WERI-Rb-1 (cell line): Measurements from ENCODE around the gene ADPRHL1.
"Not testable (repeated sequence)": the region's sequence is repeated elsewhere in the genome, so short reads cannot be mapped to it uniquely, and the experiment has no call there.

Source experiments
- DNase-seq: peaks from one replicate; pipeline ENCODE4 v3.0.0-alpha.2; 2020
- H3K27ac ChIP-seq: fragments of 250-450 bp; sonication (Bioruptor Pico); 2 replicates; pipeline ENCODE4 v1.5.1; 2020; ENCODE audit warnings: mild to moderate bottlenecking, moderate library complexity
- H3K27me3 ChIP-seq: fragments of 250-450 bp; sonication (Bioruptor Pico); 2 replicates; pipeline ENCODE4 v1.5.1; 2021; ENCODE audit warnings: mild to moderate bottlenecking, low read depth, moderate library complexity; ENCODE audit not compliant: insufficient read depth, severe bottlenecking
- H3K36me3 ChIP-seq: fragments of 250-450 bp; sonication (Bioruptor Pico); 2 replicates; pipeline ENCODE4 v1.5.1; 2020; ENCODE audit warnings: mild to moderate bottlenecking, moderate library complexity
- H3K4me3 ChIP-seq: 2 replicates; pipeline ENCODE4 v1.5.1; 2011; ENCODE audit warnings: low read depth, mild to moderate bottlenecking, control low read depth, low read length
- H3K9me3 ChIP-seq: fragments of 250-450 bp; sonication (Bioruptor Pico); 2 replicates; pipeline ENCODE4 v1.5.1; 2021; ENCODE audit warnings: mild to moderate bottlenecking, moderate library complexity; ENCODE audit not compliant: severe bottlenecking
- TF ChIP-seq, protein P1 (sequence below): IDR thresholded peaks from 2 replicates; pipeline ENCODE4 v1.5.1; 2011; ENCODE audit warnings: low read depth, mild to moderate bottlenecking, control low read depth, inconsistent platforms, low read length

The ADPRHL1 gene

DNA sequence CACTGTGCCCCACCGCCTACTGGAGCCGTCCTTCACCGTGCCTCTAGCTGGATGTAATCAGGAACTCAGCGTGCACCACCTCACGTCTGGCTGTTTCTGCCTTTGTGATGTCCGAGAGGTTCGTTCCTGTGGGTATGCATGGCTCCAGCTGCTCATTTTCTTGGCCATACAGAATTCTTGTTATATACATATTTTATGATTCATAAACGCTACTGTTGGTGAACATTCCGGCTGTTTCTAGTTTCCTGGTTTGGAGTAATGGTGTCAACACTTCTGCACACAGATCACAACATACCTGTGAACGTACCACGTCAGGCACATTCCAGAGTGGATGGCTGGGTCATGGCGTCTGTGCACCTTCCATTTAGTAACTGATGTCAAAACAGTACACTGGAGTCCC is 22.6 kb upstream of the ADPRHL1 start:
- peaks cover 90% of the 10 kb centered on the region for H3K36me3 ChIP-seq
- no peak overlapping the region for H3K4me3 ChIP-seq
- no peaks in the 10 kb centered on the region for H3K9me3 ChIP-seq
- TF ChIP-seq, protein P1, sequence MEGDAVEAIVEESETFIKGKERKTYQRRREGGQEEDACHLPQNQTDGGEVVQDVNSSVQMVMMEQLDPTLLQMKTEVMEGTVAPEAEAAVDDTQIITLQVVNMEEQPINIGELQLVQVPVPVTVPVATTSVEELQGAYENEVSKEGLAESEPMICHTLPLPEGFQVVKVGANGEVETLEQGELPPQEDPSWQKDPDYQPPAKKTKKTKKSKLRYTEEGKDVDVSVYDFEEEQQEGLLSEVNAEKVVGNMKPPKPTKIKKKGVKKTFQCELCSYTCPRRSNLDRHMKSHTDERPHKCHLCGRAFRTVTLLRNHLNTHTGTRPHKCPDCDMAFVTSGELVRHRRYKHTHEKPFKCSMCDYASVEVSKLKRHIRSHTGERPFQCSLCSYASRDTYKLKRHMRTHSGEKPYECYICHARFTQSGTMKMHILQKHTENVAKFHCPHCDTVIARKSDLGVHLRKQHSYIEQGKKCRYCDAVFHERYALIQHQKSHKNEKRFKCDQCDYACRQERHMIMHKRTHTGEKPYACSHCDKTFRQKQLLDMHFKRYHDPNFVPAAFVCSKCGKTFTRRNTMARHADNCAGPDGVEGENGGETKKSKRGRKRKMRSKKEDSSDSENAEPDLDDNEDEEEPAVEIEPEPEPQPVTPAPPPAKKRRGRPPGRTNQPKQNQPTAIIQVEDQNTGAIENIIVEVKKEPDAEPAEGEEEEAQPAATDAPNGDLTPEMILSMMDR: no peak
- H3K27ac ChIP-seq: no peak overlapping the region
- H3K27me3 ChIP-seq: no peaks in the 10 kb centered on the region
- no peak for DNase-seq

DNA sequence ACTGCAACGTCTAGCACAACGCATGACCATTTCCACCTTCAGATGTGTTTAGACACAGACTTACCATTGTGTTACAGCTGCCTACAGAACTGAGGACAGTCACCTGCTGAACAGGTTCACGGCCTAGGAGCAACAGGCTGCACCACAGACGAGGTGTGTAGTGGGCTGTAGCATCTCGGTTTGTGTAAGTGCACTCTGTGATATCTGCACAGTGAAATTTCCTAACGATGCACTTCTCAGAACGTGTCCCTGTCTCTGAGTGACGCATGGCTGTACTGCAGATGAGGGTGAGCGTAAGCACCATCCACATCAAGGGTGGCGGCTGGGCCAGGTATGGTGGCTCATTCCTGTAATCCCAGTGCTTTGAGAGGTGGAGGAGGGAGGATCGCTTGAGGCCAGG is 22.0 kb upstream of the ADPRHL1 start:
- peaks cover 87% of the 10 kb centered on the region for H3K36me3 ChIP-seq
- TF ChIP-seq, protein P1: no peak

GRCh38 chr13:113474179-113474578 is 20.9 kb upstream of the ADPRHL1 start:
- no peaks in the 10 kb centered on the region for H3K9me3 ChIP-seq
- H3K36me3 ChIP-seq: peaks cover 88% of the 10 kb centered on the region
- H3K27ac ChIP-seq: no peak overlapping the region
- H3K4me3 ChIP-seq: no peak overlapping the region
- TF ChIP-seq, protein P1: no peak
- no peak for DNase-seq
- H3K27me3 ChIP-seq: no peaks in the 10 kb centered on the region

More for the DNA sequence above, 22.0 kb upstream of the ADPRHL1 start:
- no peak for DNase-seq
- Histone ChIP-seq H3K27ac (no peak overlapping the region), H3K9me3 (no peaks in the 10 kb centered on the region), H3K4me3 (no peak overlapping the region), H3K27me3 (no peaks in the 10 kb centered on the region)

GRCh38 chr13:113472355-113473025 is 19.2 kb upstream of the ADPRHL1 start:
- Histone ChIP-seq H3K27me3 (no peaks in the 10 kb centered on the region), H3K9me3 (no peaks in the 10 kb centered on the region), H3K4me3 (no peak overlapping the region), H3K27ac (no peak overlapping the region), H3K36me3 (peaks cover 88% of the 10 kb centered on the region)
- no peak for DNase-seq
- TF ChIP-seq, protein P1: no peak

DNA sequence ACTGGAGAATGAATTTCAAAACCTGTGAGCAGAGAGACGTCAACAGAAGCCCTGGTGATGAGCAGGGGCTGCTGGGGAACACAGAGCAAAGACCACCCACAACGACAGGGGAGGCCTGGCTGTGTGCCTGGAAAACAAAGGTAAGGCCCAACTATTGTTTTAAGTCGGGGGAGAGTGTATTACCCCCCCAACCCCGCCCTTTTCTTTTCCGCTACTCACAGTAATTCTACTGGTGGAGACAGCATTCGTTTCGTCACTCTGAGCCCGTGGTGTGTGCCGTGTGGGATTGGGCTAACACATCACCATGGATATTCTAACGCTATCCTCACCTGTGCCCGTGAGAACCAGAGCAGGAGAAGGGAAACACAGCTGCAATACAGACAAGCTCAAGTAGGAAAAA is 18.6 kb upstream of the ADPRHL1 start:
- no peaks in the 10 kb centered on the region for H3K9me3 ChIP-seq
- H3K36me3 ChIP-seq: peaks cover 88% of the 10 kb centered on the region
- no peak overlapping the region for H3K4me3 ChIP-seq
- DNase-seq: no peak
- no peak overlapping the region for H3K27ac ChIP-seq
- TF ChIP-seq, protein P1: no peak
- no peaks in the 10 kb centered on the region for H3K27me3 ChIP-seq

GRCh38 chr13:113470635-113471163 is 17.4 kb upstream of the ADPRHL1 start:
- not testable (repeated sequence) for DNase-seq, H3K27me3 ChIP-seq, H3K27ac ChIP-seq, H3K9me3 ChIP-seq, H3K4me3 ChIP-seq
- peaks cover 86% of the 10 kb centered on the region for H3K36me3 ChIP-seq
